ENCODE measurements around the gene WDR27. TPM values are rescaled to one million over a fixed set of nuclear protein-coding genes. Genes with fewer than 3 reads are reported as not detected.

WDR27 gene
- total RNA-seq, 1 experiment from 2014 or later: 77.9 TPM

GRCh38 chr6:169491482-169491881 lies 210.3 kb downstream of the WDR27 start:
- BruUV-seq (replicated peaks): no TSS peak

GRCh38 chr6:169490830-169491229 lies 211.0 kb downstream of the WDR27 start:
- intact Hi-C loops (cut with micrococcal nuclease; ENCODE audit: unreplicated experiment): no loop called here
- Mint-ChIP-seq H3K9me3 (ENCODE audit: low read depth, unreplicated experiment) (no peaks in the 10 kb centered on the region), H3K4me3 (ENCODE audit: low read depth, unreplicated experiment) (no peak overlapping the region), H3K27ac (ENCODE audit: unreplicated experiment) (no peak overlapping the region), H3K4me1 (ENCODE audit: low read depth, unreplicated experiment) (no peaks in the 10 kb centered on the region), H3K27me3 (ENCODE audit: unreplicated experiment) (no peaks in the 10 kb centered on the region), H3K36me3 (ENCODE audit: insufficient read depth, unreplicated experiment) (no peaks in the 10 kb centered on the region)
- CTCF ChIA-PET: no interaction called here
- BruUV-seq (replicated peaks): no TSS peak
- TF ChIP-seq CTCF (IDR thresholded peaks at IDR 0.05; ENCODE audit: unreplicated experiment): no peak
- no peak for DNase-seq

More at GRCh38 chr6:169491482-169491881, 210.3 kb downstream of the WDR27 start:
- Mint-ChIP-seq H3K27me3 (ENCODE audit: unreplicated experiment) (no peaks in the 10 kb centered on the region), H3K36me3 (ENCODE audit: insufficient read depth, unreplicated experiment) (no peaks in the 10 kb centered on the region), H3K4me1 (ENCODE audit: low read depth, unreplicated experiment) (no peaks in the 10 kb centered on the region), H3K27ac (ENCODE audit: unreplicated experiment) (no peak overlapping the region), H3K4me3 (ENCODE audit: low read depth, unreplicated experiment) (no peak overlapping the region), H3K9me3 (ENCODE audit: low read depth, unreplicated experiment) (no peaks in the 10 kb centered on the region)
- CTCF ChIA-PET: no interaction called here
- no peak for TF ChIP-seq CTCF (IDR thresholded peaks at IDR 0.05; ENCODE audit: unreplicated experiment)
- no peak for DNase-seq
- intact Hi-C loops (cut with micrococcal nuclease; ENCODE audit: unreplicated experiment): no loop called here

- Mint-ChIP-seq H3K4me1 (ENCODE audit: low read depth, unreplicated experiment) (no peaks in the 10 kb centered on the region), H3K27ac (ENCODE audit: unreplicated experiment) (no peak overlapping the region), H3K4me3 (ENCODE audit: low read depth, unreplicated experiment) (no peak overlapping the region), H3K36me3 (ENCODE audit: insufficient read depth, unreplicated experiment) (no peaks in the 10 kb centered on the region), H3K27me3 (ENCODE audit: unreplicated experiment) (no peaks in the 10 kb centered on the region), H3K9me3 (ENCODE audit: low read depth, unreplicated experiment) (peaks cover 3% of the 10 kb centered on the region)
- no peak for TF ChIP-seq CTCF (IDR thresholded peaks at IDR 0.05; ENCODE audit: unreplicated experiment)
- no TSS peak for BruUV-seq (replicated peaks)
- intact Hi-C loops (cut with micrococcal nuclease; ENCODE audit: unreplicated experiment): no loop called here
- CTCF ChIA-PET: no interaction called here
- no peak for DNase-seq
Measured at GRCh38 chr6:169490246-169490641, 211.6 kb downstream of the WDR27 start.

- intact Hi-C loops (cut with micrococcal nuclease; ENCODE audit: unreplicated experiment): no loop called here
- Mint-ChIP-seq H3K27ac (ENCODE audit: unreplicated experiment) (no peak overlapping the region), H3K27me3 (ENCODE audit: unreplicated experiment) (no peaks in the 10 kb centered on the region)
Measured at GRCh38 chr6:169489563-169490245, 212.1 kb downstream of the WDR27 start.

More at GRCh38 chr6:169489563-169490245, 212.1 kb downstream of the WDR27 start:
- Mint-ChIP-seq H3K4me3 (ENCODE audit: low read depth, unreplicated experiment) (no peak overlapping the region), H3K36me3 (ENCODE audit: insufficient read depth, unreplicated experiment) (no peaks in the 10 kb centered on the region), H3K4me1 (ENCODE audit: low read depth, unreplicated experiment) (no peaks in the 10 kb centered on the region), H3K9me3 (ENCODE audit: low read depth, unreplicated experiment) (peaks cover 3% of the 10 kb centered on the region)
- DNase-seq: no peak
- no peak for TF ChIP-seq CTCF (IDR thresholded peaks at IDR 0.05; ENCODE audit: unreplicated experiment)
- BruUV-seq (replicated peaks): no TSS peak
- CTCF ChIA-PET: no interaction called here

Measured in Calu3 (cell line).